Measurements from ENCODE around the gene YKT6. TPM values are rescaled to one million over a fixed set of nuclear protein-coding genes. Genes with fewer than 3 reads are reported as not detected.

The YKT6 gene
- total and polyA plus RNA-seq, 2 experiments from 2014 or later: 33.5 to 114 TPM

DNA sequence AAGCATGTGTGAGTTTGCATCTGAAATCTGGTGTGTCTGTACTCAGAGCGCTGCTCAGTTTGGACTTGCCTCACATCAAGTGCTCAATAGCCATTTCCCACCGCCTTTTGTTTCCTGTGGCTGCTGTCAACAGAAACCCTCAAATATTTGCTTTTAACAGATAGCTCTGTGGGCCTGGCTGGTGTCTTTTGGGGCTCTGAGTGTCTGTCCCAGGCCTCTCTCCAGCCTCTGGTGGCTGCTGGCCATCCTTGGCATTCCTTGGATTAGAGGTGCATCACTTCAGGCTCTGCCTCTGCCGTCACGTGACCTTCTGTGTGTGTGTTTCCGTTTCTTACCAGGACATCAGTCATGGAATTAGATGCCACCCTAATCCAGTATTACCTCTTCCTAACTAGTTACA, 9.3 kb downstream of the YKT6 start:
- no peak for DNase-seq (ENCODE audit: low spot score)
- Histone ChIP-seq H3K27ac (ENCODE audit: low read depth) (no peak overlapping the region), H3K79me2 (replicated peaks; ENCODE audit: insufficient read depth) (peaks cover 2% of the 10 kb centered on the region; the same call in 1 of the 2 replicates), H3K27me3 (ENCODE audit: insufficient read depth) (no peaks in the 10 kb centered on the region), H3K4me2 (no peak overlapping the region), H4K20me1 (replicated peaks; ENCODE audit: insufficient read depth) (peaks cover 11% of the 10 kb centered on the region; the same call in 1 of the 2 replicates), H3K9me2 (ENCODE audit: insufficient read depth) (no peaks in the 10 kb centered on the region), H3F3A (replicated peaks; ENCODE audit: low read depth) (no peaks in the 10 kb centered on the region), H3K4me1 (ENCODE audit: insufficient read depth) (peaks cover 7% of the 10 kb centered on the region), H3K36me3 (ENCODE audit: insufficient read depth) (peaks cover 39% of the 10 kb centered on the region), H2AFZ (no peak overlapping the region), H3K4me3 (no peak overlapping the region)
- Mint-ChIP-seq H3K36me3 (ENCODE audit: low read depth) (peaks cover 61% of the 10 kb centered on the region), H3K27ac (no peak overlapping the region), H3K9me3 (no peaks in the 10 kb centered on the region), H3K27me3 (ENCODE audit: insufficient read depth, low read depth, poor library complexity) (no peaks in the 10 kb centered on the region), H3K4me1 (peaks cover 15% of the 10 kb centered on the region), H3K4me3 (no peak overlapping the region)
- ATAC-seq: no peak
- TF ChIP-seq ZNF331 (CRISPR knock-in tag; IDR thresholded peaks at IDR 0.05; ENCODE audit: low read depth) (no peak), ZNF114 (CRISPR knock-in tag; IDR thresholded peaks at IDR 0.05) (no peak), NANOG (IDR thresholded peaks at IDR 0.05; ENCODE audit: borderline replicate concordance) (no peak), CREB1 (CRISPR knock-in tag; IDR thresholded peaks at IDR 0.05; ENCODE audit: low read depth) (no peak), EZH2 (IDR thresholded peaks at IDR 0.05; ENCODE audit: low read depth, unreplicated experiment) (no peak), JUNB (IDR thresholded peaks at IDR 0.05; ENCODE audit: unreplicated experiment) (no peak), EZH2phosphoT487 (IDR thresholded peaks at IDR 0.05; ENCODE audit: unreplicated experiment) (no peak), STAT1 (IDR thresholded peaks at IDR 0.05; ENCODE audit: unreplicated experiment) (no peak), POLR2AphosphoS5 (IDR thresholded peaks at IDR 0.05; ENCODE audit: low read depth) (no peak)
- TF ChIP-seq, protein P1, sequence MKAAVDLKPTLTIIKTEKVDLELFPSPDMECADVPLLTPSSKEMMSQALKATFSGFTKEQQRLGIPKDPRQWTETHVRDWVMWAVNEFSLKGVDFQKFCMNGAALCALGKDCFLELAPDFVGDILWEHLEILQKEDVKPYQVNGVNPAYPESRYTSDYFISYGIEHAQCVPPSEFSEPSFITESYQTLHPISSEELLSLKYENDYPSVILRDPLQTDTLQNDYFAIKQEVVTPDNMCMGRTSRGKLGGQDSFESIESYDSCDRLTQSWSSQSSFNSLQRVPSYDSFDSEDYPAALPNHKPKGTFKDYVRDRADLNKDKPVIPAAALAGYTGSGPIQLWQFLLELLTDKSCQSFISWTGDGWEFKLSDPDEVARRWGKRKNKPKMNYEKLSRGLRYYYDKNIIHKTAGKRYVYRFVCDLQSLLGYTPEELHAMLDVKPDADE (IDR thresholded peaks at IDR 0.05): no peak
- TF ChIP-seq, protein P2, sequence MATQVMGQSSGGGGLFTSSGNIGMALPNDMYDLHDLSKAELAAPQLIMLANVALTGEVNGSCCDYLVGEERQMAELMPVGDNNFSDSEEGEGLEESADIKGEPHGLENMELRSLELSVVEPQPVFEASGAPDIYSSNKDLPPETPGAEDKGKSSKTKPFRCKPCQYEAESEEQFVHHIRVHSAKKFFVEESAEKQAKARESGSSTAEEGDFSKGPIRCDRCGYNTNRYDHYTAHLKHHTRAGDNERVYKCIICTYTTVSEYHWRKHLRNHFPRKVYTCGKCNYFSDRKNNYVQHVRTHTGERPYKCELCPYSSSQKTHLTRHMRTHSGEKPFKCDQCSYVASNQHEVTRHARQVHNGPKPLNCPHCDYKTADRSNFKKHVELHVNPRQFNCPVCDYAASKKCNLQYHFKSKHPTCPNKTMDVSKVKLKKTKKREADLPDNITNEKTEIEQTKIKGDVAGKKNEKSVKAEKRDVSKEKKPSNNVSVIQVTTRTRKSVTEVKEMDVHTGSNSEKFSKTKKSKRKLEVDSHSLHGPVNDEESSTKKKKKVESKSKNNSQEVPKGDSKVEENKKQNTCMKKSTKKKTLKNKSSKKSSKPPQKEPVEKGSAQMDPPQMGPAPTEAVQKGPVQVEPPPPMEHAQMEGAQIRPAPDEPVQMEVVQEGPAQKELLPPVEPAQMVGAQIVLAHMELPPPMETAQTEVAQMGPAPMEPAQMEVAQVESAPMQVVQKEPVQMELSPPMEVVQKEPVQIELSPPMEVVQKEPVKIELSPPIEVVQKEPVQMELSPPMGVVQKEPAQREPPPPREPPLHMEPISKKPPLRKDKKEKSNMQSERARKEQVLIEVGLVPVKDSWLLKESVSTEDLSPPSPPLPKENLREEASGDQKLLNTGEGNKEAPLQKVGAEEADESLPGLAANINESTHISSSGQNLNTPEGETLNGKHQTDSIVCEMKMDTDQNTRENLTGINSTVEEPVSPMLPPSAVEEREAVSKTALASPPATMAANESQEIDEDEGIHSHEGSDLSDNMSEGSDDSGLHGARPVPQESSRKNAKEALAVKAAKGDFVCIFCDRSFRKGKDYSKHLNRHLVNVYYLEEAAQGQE (IDR thresholded peaks at IDR 0.05; ENCODE audit: unreplicated experiment): no peak
- TF ChIP-seq, protein P3, sequence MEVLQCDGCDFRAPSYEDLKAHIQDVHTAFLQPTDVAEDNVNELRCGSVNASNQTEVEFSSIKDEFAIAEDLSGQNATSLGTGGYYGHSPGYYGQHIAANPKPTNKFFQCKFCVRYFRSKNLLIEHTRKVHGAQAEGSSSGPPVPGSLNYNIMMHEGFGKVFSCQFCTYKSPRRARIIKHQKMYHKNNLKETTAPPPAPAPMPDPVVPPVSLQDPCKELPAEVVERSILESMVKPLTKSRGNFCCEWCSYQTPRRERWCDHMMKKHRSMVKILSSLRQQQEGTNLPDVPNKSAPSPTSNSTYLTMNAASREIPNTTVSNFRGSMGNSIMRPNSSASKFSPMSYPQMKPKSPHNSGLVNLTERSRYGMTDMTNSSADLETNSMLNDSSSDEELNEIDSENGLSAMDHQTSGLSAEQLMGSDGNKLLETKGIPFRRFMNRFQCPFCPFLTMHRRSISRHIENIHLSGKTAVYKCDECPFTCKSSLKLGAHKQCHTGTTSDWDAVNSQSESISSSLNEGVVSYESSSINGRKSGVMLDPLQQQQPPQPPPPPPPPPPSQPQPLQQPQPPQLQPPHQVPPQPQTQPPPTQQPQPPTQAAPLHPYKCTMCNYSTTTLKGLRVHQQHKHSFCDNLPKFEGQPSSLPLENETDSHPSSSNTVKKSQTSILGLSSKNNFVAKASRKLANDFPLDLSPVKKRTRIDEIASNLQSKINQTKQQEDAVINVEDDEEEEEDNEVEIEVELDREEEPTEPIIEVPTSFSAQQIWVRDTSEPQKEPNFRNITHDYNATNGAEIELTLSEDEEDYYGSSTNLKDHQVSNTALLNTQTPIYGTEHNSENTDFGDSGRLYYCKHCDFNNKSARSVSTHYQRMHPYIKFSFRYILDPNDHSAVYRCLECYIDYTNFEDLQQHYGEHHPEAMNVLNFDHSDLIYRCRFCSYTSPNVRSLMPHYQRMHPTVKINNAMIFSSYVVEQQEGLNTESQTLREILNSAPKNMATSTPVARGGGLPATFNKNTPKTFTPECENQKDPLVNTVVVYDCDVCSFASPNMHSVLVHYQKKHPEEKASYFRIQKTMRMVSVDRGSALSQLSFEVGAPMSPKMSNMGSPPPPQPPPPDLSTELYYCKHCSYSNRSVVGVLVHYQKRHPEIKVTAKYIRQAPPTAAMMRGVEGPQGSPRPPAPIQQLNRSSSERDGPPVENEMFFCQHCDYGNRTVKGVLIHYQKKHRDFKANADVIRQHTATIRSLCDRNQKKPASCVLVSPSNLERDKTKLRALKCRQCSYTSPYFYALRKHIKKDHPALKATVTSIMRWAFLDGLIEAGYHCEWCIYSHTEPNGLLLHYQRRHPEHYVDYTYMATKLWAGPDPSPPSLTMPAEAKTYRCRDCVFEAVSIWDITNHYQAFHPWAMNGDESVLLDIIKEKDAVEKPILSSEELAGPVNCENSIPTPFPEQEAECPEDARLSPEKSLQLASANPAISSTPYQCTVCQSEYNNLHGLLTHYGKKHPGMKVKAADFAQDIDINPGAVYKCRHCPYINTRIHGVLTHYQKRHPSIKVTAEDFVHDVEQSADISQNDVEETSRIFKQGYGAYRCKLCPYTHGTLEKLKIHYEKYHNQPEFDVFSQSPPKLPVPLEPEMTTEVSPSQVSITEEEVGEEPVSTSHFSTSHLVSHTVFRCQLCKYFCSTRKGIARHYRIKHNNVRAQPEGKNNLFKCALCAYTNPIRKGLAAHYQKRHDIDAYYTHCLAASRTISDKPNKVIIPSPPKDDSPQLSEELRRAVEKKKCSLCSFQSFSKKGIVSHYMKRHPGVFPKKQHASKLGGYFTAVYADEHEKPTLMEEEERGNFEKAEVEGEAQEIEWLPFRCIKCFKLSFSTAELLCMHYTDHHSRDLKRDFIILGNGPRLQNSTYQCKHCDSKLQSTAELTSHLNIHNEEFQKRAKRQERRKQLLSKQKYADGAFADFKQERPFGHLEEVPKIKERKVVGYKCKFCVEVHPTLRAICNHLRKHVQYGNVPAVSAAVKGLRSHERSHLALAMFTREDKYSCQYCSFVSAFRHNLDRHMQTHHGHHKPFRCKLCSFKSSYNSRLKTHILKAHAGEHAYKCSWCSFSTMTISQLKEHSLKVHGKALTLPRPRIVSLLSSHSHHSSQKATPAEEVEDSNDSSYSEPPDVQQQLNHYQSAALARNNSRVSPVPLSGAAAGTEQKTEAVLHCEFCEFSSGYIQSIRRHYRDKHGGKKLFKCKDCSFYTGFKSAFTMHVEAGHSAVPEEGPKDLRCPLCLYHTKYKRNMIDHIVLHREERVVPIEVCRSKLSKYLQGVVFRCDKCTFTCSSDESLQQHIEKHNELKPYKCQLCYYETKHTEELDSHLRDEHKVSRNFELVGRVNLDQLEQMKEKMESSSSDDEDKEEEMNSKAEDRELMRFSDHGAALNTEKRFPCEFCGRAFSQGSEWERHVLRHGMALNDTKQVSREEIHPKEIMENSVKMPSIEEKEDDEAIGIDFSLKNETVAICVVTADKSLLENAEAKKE (CRISPR knock-in tag; IDR thresholded peaks at IDR 0.05): no peak
- TF ChIP-seq, protein P4, sequence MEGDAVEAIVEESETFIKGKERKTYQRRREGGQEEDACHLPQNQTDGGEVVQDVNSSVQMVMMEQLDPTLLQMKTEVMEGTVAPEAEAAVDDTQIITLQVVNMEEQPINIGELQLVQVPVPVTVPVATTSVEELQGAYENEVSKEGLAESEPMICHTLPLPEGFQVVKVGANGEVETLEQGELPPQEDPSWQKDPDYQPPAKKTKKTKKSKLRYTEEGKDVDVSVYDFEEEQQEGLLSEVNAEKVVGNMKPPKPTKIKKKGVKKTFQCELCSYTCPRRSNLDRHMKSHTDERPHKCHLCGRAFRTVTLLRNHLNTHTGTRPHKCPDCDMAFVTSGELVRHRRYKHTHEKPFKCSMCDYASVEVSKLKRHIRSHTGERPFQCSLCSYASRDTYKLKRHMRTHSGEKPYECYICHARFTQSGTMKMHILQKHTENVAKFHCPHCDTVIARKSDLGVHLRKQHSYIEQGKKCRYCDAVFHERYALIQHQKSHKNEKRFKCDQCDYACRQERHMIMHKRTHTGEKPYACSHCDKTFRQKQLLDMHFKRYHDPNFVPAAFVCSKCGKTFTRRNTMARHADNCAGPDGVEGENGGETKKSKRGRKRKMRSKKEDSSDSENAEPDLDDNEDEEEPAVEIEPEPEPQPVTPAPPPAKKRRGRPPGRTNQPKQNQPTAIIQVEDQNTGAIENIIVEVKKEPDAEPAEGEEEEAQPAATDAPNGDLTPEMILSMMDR (conservative IDR thresholded peaks at IDR 0.05; ENCODE audit: low read depth in 2 of 2): no peak
